Measurements from ENCODE around the gene CRTC1. TPM values are rescaled to one million over a fixed set of nuclear protein-coding genes. Genes with fewer than 3 reads are reported as not detected.

CRTC1 gene
- total RNA-seq, 4 donors from 2014 or later = 2.8 to 6.5 (median 5.6) TPM

DNA sequence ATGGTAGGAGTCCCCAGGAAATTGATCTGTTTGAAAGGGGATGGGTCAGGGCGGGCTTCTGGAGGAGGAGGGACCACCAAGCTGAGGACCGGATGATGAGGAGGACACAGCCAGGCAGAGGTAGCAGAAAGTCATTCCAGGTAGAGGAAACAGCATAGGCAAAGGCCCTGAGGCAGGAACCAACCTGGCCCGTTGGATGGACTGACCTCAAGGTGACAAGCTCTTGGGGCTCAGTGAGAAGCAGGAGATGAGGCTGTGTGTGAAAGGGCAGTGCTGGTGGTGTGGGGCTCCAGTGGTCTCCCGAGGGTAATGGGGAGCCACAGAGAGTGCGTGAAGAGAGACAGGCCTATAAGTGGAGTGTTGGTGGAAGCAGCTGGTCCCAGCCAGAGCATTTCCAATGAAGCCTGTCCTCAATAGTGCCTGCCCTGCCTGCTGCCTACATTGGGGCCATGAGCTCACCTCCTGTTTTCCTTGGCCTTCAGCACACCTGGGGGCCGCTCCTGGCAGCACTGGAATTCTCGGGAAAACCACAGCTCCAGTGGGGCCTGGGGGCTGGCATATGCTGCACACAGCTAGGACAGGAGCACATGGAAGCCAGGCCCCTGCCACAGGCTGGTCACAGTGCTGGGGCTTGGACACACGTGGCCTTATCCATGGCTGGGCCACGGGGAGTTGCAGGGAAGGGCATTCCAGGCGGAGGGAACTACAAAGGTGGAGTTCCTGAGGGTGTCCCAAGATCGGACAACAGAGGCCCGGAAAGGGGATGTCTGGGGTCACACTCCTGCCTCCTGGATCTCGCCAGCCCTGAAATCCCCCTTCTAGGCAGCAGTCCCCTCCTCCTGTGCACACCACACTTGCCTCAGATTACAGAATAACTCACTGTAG is 109.9 kb downstream of the CRTC1 start:
- no peak for ATAC-seq (ENCODE audit: low FRiP score)

DNA sequence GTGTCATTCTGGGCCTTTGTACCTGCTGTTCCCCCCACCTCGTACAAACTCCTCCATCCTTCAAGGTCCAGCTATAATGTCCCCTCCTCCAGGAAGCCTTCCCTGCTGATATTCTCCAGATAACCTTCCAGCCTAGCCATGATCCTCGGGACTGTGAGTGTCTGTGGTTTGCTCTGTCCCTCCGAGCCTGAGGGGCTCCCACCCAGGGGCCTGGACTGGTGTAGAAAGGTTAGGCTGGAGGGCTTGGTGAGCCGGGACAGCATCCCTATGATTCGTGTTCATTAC is 110.5 kb downstream of the CRTC1 start:
- TF ChIP-seq, protein P1, sequence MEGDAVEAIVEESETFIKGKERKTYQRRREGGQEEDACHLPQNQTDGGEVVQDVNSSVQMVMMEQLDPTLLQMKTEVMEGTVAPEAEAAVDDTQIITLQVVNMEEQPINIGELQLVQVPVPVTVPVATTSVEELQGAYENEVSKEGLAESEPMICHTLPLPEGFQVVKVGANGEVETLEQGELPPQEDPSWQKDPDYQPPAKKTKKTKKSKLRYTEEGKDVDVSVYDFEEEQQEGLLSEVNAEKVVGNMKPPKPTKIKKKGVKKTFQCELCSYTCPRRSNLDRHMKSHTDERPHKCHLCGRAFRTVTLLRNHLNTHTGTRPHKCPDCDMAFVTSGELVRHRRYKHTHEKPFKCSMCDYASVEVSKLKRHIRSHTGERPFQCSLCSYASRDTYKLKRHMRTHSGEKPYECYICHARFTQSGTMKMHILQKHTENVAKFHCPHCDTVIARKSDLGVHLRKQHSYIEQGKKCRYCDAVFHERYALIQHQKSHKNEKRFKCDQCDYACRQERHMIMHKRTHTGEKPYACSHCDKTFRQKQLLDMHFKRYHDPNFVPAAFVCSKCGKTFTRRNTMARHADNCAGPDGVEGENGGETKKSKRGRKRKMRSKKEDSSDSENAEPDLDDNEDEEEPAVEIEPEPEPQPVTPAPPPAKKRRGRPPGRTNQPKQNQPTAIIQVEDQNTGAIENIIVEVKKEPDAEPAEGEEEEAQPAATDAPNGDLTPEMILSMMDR (IDR thresholded peaks at IDR 0.05) = no peak
- DNase-seq (ENCODE audit: low spot score) (no peak), ATAC-seq (ENCODE audit: low FRiP score) (no peak)

More for the DNA sequence above, 109.9 kb downstream of the CRTC1 start:
- DNase-seq (ENCODE audit: low spot score) = no peak
- TF ChIP-seq, protein P1 (IDR thresholded peaks at IDR 0.05) = no peak

DNA sequence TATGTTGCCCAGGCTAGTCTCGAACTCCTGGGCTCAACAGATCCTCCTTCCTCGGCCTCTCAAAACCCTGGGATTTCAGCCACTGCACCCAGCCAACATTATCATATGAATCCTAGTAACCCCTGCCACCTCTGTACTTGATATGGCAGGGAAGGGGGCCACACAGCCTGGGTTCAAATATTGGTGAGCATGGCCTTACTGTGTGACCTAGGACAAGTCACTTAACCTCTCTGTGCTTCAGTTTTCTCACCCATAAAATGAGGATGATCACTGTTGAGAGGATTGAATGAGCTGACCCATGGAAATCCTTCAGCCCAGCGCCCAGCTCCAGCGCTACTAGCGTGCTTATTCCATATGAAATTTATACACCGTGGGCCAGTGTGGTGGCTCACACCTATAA is 111.2 kb downstream of the CRTC1 start:
- TF ChIP-seq, protein P1 (IDR thresholded peaks at IDR 0.05) = no peak
- DNase-seq (ENCODE audit: low spot score) (no peak), ATAC-seq (ENCODE audit: low FRiP score) (no peak)

DNA sequence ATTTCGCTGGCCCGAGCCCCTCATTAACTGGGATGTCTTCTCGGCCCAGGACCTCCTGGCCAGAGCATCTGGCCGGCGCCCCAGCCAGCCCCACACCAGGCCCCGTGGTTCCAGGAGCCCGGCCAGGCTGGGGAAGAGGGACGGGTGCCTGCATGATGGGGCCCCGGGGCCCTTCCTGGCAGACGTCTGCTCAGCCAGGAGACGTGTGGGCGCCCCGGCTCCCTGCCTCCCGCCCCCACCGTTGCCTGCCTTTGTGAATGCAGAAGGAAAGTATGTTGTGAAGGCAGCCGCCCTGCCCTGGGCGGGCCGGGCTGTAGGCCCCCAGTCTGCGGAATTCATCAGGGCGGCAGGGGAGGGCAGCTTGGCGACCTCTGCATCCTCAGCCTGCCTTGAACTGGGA is 112.1 kb downstream of the CRTC1 start:
- no peak for DNase-seq (ENCODE audit: low spot score)
- ATAC-seq (ENCODE audit: low FRiP score) = no peak
- TF ChIP-seq, protein P1 (IDR thresholded peaks at IDR 0.05) = no peak

DNA sequence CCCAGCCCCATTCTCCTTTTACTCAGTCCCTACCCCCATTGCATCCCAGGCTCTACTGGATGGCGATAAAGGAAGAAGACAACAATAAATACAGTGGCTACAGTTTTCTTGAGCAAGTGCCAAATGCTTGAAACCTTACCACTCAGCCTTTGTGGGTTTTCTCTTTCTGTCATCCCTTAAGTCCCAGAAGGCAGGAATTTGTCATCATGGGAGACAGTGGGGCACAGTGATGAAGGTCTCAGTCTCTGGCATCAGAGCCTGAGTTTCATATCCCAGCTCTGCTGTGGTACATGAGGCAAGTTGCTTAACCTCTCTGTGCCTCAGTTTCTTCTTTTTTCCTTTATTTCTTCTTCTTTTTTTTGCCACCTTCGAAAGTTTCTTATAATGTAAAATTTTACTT is 112.8 kb downstream of the CRTC1 start:
- DNase-seq (ENCODE audit: low spot score) (no peak), ATAC-seq (ENCODE audit: low FRiP score) (no peak)
- TF ChIP-seq, protein P1 (IDR thresholded peaks at IDR 0.05) = no peak

DNA sequence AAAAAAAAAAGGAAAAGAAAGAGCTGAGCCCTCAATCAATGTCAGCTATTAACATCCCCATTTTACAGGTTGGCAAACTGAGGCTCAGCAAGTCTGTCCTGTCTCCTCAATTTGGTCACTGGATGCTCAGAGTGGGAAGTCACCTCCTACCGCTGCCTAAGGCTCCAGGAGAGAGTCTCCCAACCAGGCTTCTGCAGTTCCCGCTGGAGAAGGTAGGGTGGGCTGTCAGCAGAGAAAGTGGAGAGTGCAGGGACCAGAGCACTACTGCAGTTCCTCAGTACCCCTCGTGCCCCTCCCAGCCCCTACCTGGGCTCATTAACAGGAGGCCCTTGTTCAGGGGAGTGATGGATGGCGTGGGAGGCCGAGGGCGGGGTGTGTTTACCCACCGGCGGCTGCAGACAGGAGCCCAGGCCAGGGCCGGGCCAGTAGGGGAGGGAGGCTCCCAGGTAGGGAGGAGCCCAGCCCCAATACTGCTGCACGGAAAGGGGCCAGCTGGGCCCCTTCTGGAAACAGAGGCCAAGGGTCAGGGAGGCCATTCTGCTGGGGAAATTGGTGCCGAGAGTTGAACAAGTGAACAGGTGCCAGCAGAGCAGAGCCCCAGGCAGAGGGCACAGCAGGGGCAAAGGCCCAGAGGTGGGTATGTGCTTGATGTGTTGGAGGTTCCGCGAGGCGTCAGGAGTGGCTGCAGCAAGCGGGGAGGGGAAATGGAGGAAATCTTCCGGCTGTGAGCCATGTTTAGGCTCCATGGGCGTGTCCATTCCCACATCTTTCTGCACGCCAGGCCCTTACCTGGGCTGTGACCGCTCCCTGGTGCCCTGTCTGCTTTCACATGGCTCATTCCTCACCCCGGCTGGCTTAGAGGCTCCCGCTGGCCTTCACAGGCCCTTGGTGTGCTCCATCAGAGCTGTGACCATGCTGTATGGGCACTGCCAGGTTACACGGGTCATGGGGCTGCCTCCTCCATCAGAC is 115.2 kb downstream of the CRTC1 start:
- no peak for ATAC-seq (ENCODE audit: low FRiP score)
- TF ChIP-seq, protein P1 (IDR thresholded peaks at IDR 0.05) = no peak
- DNase-seq (ENCODE audit: low spot score) = no peak

Data from omental fat pad (tissue), 4 donors.